Measurements from ENCODE around the gene KIF5A. TPM values are rescaled to one million over a fixed set of nuclear protein-coding genes. Genes with fewer than 3 reads are reported as not detected.
A peak's percentile ranks its signal among the peaks of the same experiment; 100 is the strongest.

Gene KIF5A
- total RNA-seq, 1 donor from 2014 or later, result 0.46 TPM

- no peak for DNase-seq (ENCODE audit: low spot score)
- peak overlapping the region; percentile 89 for H3K27ac Mint-ChIP-seq (ENCODE audit: unreplicated experiment)
- TF ChIP-seq, protein P1, sequence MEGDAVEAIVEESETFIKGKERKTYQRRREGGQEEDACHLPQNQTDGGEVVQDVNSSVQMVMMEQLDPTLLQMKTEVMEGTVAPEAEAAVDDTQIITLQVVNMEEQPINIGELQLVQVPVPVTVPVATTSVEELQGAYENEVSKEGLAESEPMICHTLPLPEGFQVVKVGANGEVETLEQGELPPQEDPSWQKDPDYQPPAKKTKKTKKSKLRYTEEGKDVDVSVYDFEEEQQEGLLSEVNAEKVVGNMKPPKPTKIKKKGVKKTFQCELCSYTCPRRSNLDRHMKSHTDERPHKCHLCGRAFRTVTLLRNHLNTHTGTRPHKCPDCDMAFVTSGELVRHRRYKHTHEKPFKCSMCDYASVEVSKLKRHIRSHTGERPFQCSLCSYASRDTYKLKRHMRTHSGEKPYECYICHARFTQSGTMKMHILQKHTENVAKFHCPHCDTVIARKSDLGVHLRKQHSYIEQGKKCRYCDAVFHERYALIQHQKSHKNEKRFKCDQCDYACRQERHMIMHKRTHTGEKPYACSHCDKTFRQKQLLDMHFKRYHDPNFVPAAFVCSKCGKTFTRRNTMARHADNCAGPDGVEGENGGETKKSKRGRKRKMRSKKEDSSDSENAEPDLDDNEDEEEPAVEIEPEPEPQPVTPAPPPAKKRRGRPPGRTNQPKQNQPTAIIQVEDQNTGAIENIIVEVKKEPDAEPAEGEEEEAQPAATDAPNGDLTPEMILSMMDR (IDR thresholded peaks at IDR 0.05; ENCODE audit: unreplicated experiment), result no peak
- H3K4me3 Mint-ChIP-seq (ENCODE audit: unreplicated experiment), result peak overlapping the region; percentile 84
- peaks cover 20% of the 10 kb centered on the region for H3K4me1 Mint-ChIP-seq (ENCODE audit: unreplicated experiment)
- H3K9me3 Mint-ChIP-seq (ENCODE audit: unreplicated experiment), result no peaks in the 10 kb centered on the region
- peaks cover 44% of the 10 kb centered on the region for H3K36me3 Mint-ChIP-seq (ENCODE audit: low read depth, unreplicated experiment)
- peaks cover 13% of the 10 kb centered on the region for H3K27me3 Mint-ChIP-seq (ENCODE audit: unreplicated experiment)
Measured at GRCh38 chr12:57603815-57604453, 54.1 kb downstream of the KIF5A start.

GRCh38 chr12:57604454-57604991 is 54.7 kb downstream of the KIF5A start, which contains the start of gene DTX3:
Gene DTX3 (plus strand): TSS chr12:57604824. CDS start chr12:57606518, 1,694 bp downstream.
- Mint-ChIP-seq H3K27ac (ENCODE audit: unreplicated experiment) (peak within 1 kb of the TSS; percentile 89), H3K9me3 (ENCODE audit: unreplicated experiment) (no peaks in the 10 kb centered on the region), H3K27me3 (ENCODE audit: unreplicated experiment) (peaks cover 14% of the 10 kb centered on the region), H3K4me1 (ENCODE audit: unreplicated experiment) (peaks cover 20% of the 10 kb centered on the region), H3K36me3 (ENCODE audit: low read depth, unreplicated experiment) (peaks cover 38% of the 10 kb centered on the region), H3K4me3 (ENCODE audit: unreplicated experiment) (peak within 1 kb of the TSS; percentile 93)
- DNase-seq (ENCODE audit: low spot score), result no peak
- TF ChIP-seq, protein P1 (IDR thresholded peaks at IDR 0.05; ENCODE audit: unreplicated experiment), result no peak

GRCh38 chr12:57604992-57605810 is 55.4 kb downstream of the KIF5A start:
- Mint-ChIP-seq H3K27me3 (ENCODE audit: unreplicated experiment) (peaks cover 14% of the 10 kb centered on the region), H3K4me1 (ENCODE audit: unreplicated experiment) (peaks cover 20% of the 10 kb centered on the region), H3K36me3 (ENCODE audit: low read depth, unreplicated experiment) (peaks cover 33% of the 10 kb centered on the region), H3K4me3 (ENCODE audit: unreplicated experiment) (peak overlapping the region; percentile 93), H3K9me3 (ENCODE audit: unreplicated experiment) (no peaks in the 10 kb centered on the region), H3K27ac (ENCODE audit: unreplicated experiment) (peak overlapping the region; percentile 89)
- no peak for DNase-seq (ENCODE audit: low spot score)
- TF ChIP-seq, protein P1 (IDR thresholded peaks at IDR 0.05; ENCODE audit: unreplicated experiment), result no peak

GRCh38 chr12:57605811-57606311 is 56.0 kb downstream of the KIF5A start:
- peak overlapping the region; percentile 93 for H3K4me3 Mint-ChIP-seq (ENCODE audit: unreplicated experiment)
- H3K27ac Mint-ChIP-seq (ENCODE audit: unreplicated experiment), result no peak overlapping the region
- TF ChIP-seq, protein P1 (IDR thresholded peaks at IDR 0.05; ENCODE audit: unreplicated experiment), result no peak
- H3K4me1 Mint-ChIP-seq (ENCODE audit: unreplicated experiment), result peaks cover 20% of the 10 kb centered on the region
- peaks cover 16% of the 10 kb centered on the region for H3K27me3 Mint-ChIP-seq (ENCODE audit: unreplicated experiment)
- H3K9me3 Mint-ChIP-seq (ENCODE audit: unreplicated experiment), result no peaks in the 10 kb centered on the region
- DNase-seq (ENCODE audit: low spot score), result no peak
- peaks cover 26% of the 10 kb centered on the region for H3K36me3 Mint-ChIP-seq (ENCODE audit: low read depth, unreplicated experiment)
